GM23338 (cell line): ENCODE data around the gene RUNX1.

Source experiments
- CREB1 ChIP-seq: fragments of 250-450 bp; sonication (Bioruptor Pico); IDR thresholded peaks from 2 replicates; pipeline ENCODE4 v1.5.0; 2020; ENCODE audit warnings: low read depth, mild to moderate bottlenecking, moderate library complexity
- EZH2 ChIP-seq: fragments of 200-600 bp; sonication (generic); IDR thresholded peaks from one replicate; pipeline ENCODE4 v1.8.0; 2017; ENCODE audit warnings: antibody characterized with exemption, mild to moderate bottlenecking, low read depth; ENCODE audit not compliant: unreplicated experiment
- EZH2phosphoT487 ChIP-seq: fragments of 200-600 bp; sonication (generic); IDR thresholded peaks from one replicate; pipeline ENCODE4 v1.8.1; 2018; ENCODE audit warnings: antibody characterized with exemption; ENCODE audit not compliant: unreplicated experiment
- NANOG ChIP-seq: IDR thresholded peaks from 2 replicates; pipeline ENCODE4 v1.6.1; 2016; ENCODE audit warnings: antibody characterized with exemption, borderline replicate concordance
- POLR2AphosphoS5 ChIP-seq: IDR thresholded peaks from 2 replicates; pipeline ENCODE4 v1.6.1; 2016; ENCODE audit warnings: antibody characterized with exemption, low read depth
- ZNF331 ChIP-seq: fragments of 250-450 bp; sonication (Bioruptor Pico); IDR thresholded peaks from 2 replicates; pipeline ENCODE4 v1.5.0; 2020; ENCODE audit warnings: low read depth, mild to moderate bottlenecking, moderate library complexity
- TF ChIP-seq, protein P1 (sequence below): IDR thresholded peaks from one replicate; pipeline ENCODE4 v1.6.1; 2018; ENCODE audit warnings: antibody characterized with exemption; ENCODE audit not compliant: unreplicated experiment
- TF ChIP-seq, protein P2 (sequence below), 2 experiments: fragments of 200-600 bp in 1 of 2; sonication (generic) in 1 of 2; conservative IDR thresholded peaks; 2 replicates each; pipeline versions ENCODE4 v1.5.1 to v1.6.1; 2016 to 2017; ENCODE audit warnings: antibody characterized with exemption in 2 of 2, low read depth in 2 of 2, mild to moderate bottlenecking in 2 of 2, moderate library complexity in 1 of 2
- TF ChIP-seq, protein P3 (sequence below): IDR thresholded peaks from 2 replicates; pipeline ENCODE4 v1.6.1; 2016; ENCODE audit warnings: antibody characterized with exemption

DNA sequence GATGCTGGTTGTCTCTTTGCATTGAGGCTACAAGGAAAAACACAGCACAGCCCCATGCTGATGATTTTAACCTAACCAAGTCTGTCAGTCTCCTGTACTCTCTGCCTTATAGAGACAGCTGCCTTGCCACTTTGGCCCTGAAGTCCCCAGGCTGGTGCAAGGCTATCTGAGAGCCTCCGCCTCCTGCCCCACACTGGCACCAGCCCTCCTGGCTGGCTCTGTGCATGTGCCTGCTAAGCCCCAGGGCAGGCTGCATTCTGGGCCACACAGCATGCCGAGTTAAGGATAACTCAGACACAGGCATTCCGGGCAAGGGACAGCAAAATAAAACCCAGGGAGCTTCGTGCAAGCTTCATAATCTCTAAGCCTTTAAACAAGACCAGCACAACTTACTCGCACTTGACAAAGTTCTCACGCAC lies 910 bp downstream of the RUNX1 start:
- TF ChIP-seq, protein P1, sequence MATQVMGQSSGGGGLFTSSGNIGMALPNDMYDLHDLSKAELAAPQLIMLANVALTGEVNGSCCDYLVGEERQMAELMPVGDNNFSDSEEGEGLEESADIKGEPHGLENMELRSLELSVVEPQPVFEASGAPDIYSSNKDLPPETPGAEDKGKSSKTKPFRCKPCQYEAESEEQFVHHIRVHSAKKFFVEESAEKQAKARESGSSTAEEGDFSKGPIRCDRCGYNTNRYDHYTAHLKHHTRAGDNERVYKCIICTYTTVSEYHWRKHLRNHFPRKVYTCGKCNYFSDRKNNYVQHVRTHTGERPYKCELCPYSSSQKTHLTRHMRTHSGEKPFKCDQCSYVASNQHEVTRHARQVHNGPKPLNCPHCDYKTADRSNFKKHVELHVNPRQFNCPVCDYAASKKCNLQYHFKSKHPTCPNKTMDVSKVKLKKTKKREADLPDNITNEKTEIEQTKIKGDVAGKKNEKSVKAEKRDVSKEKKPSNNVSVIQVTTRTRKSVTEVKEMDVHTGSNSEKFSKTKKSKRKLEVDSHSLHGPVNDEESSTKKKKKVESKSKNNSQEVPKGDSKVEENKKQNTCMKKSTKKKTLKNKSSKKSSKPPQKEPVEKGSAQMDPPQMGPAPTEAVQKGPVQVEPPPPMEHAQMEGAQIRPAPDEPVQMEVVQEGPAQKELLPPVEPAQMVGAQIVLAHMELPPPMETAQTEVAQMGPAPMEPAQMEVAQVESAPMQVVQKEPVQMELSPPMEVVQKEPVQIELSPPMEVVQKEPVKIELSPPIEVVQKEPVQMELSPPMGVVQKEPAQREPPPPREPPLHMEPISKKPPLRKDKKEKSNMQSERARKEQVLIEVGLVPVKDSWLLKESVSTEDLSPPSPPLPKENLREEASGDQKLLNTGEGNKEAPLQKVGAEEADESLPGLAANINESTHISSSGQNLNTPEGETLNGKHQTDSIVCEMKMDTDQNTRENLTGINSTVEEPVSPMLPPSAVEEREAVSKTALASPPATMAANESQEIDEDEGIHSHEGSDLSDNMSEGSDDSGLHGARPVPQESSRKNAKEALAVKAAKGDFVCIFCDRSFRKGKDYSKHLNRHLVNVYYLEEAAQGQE: no peak
- TF ChIP-seq, protein P2, sequence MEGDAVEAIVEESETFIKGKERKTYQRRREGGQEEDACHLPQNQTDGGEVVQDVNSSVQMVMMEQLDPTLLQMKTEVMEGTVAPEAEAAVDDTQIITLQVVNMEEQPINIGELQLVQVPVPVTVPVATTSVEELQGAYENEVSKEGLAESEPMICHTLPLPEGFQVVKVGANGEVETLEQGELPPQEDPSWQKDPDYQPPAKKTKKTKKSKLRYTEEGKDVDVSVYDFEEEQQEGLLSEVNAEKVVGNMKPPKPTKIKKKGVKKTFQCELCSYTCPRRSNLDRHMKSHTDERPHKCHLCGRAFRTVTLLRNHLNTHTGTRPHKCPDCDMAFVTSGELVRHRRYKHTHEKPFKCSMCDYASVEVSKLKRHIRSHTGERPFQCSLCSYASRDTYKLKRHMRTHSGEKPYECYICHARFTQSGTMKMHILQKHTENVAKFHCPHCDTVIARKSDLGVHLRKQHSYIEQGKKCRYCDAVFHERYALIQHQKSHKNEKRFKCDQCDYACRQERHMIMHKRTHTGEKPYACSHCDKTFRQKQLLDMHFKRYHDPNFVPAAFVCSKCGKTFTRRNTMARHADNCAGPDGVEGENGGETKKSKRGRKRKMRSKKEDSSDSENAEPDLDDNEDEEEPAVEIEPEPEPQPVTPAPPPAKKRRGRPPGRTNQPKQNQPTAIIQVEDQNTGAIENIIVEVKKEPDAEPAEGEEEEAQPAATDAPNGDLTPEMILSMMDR (conservative IDR thresholded peaks at IDR 0.05; ENCODE audit: low read depth in 2 of 2): no peak
- TF ChIP-seq ZNF331 (CRISPR knock-in tag) (no peak), NANOG (no peak), POLR2AphosphoS5 (no peak), EZH2phosphoT487 (no peak), EZH2 (no peak), CREB1 (CRISPR knock-in tag) (no peak)
- TF ChIP-seq, protein P3, sequence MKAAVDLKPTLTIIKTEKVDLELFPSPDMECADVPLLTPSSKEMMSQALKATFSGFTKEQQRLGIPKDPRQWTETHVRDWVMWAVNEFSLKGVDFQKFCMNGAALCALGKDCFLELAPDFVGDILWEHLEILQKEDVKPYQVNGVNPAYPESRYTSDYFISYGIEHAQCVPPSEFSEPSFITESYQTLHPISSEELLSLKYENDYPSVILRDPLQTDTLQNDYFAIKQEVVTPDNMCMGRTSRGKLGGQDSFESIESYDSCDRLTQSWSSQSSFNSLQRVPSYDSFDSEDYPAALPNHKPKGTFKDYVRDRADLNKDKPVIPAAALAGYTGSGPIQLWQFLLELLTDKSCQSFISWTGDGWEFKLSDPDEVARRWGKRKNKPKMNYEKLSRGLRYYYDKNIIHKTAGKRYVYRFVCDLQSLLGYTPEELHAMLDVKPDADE: no peak
